GM21619 (cell line): ENCODE measurements around the gene LEO1.

Experiments
- ATAC-seq: cut with Tn5 transposase; IDR thresholded peaks from one replicate; pipeline ENCODE4 v1.9.1; 2021; ENCODE audit not compliant: unreplicated experiment

LEO1 gene

DNA sequence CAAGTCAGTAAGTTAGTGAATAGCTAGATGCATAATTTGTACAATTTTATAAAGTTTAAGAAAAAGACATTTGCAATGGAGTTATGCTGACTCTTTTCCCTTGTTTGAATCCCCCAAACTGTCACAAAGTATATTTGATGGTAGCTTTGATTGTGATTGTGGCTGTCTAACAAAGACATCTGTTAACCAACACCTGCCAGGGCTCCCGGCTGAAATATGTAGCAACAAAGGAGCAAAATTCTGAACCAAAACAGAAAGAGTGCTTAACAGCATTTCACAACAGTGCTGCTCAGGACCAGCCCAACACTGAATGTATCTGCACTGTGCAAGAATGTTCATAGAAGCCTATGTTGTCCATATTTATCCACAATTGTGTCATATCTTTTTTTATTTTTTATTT is 39.4 kb downstream of the LEO1 start:
- ATAC-seq: no peak

DNA sequence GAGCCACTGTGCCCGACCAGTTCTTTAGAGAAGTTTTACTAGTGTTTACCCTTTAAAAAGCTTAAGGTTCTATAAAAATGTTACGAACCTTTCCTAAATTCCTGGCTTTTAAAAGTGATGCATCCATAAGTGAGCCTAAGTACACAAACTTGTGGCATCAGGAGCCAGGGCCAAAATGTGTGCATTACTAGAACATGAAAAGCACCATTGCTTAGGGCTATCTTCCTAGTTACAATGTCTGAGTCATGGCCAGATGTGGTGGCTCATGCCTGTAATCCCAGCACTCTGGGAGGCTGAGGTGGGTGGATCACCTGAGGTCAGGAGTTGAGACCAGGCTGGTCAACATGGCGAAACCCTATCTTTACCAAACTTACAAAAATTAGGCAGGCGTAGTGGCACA is 39.9 kb downstream of the LEO1 start:
- ATAC-seq: no peak

DNA sequence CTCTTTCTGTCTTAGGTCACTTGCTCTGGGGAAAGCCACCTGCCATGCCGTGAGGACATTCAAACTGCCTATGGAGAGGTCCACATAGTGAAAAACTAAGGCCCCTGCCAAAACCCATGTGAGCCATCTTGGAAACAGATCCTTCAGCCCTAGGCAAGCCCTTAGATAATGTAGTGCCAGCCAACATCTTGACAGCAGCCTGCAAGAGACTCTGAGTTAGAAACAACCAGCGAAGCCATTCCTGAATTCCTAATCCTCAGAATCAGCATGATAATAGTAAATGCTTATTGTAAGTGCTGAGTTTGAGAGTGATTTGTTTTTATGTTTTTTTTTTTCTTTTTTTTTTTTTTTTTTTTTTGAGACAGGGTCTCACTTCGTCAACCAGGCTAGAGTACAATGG is 40.6 kb downstream of the LEO1 start:
- ATAC-seq: no peak

DNA sequence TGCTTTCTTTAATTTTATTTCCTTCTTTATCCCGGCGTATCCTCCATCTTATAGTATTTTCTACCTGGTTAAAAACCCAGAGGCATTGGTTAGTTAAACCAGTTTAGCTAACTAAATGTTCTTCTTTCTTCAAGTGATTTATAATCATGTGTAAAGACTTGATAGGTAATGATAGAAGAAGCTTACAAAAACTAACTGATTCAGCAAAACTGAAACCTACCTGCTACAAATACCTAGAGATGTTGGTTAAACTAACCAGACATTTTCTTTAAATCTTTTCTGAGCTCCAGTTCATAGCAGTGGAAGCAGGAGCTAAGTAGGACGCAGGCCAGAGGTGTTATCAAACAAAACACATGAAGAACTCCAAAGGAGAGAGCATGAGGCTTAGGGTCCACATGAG is 44.8 kb downstream of the LEO1 start:
- ATAC-seq: no peak

DNA sequence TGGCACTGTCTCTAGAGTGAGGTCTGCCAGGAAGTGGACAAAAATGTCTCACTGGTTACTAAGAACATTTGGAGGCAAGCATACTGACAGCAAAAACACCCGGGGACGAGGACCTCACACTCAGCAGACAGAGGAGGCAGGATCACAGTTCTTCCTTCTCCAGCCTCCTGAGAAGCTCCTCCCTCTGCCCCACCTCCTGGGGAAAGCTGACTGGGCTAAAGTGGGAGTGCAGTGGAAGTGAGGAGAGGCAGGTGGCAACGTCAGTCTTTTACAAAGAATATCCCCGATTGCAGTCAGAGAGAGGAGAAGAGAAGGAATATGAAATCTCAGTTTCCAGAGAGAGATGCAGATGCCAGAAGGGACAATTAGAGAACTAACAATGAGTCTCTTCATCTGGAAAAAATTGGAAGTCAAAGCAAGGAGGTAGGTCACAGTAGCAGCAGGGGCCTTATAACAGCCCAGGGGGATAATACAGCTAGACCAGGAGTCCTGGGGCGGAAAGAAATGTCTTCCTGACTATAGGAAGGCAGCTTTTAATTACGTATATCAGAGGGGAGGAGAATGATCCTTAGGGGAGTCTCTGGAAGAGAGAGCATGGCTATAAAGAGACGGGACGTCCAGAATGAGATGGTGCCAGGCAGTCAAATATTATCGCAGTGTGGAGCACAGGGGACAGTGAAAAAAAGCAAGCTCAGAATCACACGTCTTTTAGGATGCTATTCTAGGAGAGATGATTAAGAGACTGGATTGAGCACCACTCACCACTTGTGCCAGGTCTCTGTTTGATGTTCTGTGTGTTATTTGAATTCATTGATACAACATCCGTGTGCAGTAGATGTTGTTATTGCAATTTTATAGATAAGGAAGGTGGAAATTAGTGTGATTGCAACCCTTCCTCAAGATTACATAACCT is 47.2 kb downstream of the LEO1 start:
- no peak for ATAC-seq

DNA sequence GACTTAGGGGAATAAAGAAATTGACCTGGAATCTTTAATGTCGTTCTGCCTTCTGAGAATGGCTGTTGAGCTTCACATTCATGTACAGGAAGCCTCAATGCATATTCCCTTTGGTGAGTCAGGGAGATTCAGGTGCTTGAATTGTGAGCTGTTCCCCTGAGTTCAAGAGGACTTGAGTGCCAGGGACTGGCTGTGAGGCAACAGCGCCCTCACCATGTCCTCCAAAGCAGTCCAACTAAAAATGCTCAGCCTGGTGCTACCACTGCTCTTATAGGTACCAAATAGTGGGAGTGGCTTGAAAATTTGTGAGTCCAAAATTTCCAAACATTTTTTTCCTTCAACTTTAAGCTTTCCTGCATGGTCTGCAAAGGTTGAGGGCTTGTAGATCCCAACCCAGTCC is 54.1 kb downstream of the LEO1 start:
- ATAC-seq: no peak

DNA sequence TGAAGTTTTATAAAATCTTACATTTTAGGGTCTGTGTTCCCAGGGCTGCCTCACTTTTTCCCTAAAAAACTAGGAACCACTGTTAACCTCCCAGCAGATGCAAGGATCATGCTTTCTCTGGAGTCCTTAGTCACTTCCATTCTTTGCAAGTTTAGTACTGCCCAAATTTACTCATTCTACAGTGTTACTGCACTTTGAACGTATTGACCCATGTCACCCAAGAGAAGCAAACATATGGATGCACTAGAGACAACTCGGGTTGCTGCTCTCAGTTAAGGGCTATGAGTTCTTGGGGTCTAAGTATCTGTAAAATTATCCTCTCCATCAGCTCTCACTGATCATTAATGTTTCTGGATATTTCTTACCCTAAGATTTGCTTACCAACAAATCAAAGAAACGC is 59.0 kb downstream of the LEO1 start:
- ATAC-seq: no peak

DNA sequence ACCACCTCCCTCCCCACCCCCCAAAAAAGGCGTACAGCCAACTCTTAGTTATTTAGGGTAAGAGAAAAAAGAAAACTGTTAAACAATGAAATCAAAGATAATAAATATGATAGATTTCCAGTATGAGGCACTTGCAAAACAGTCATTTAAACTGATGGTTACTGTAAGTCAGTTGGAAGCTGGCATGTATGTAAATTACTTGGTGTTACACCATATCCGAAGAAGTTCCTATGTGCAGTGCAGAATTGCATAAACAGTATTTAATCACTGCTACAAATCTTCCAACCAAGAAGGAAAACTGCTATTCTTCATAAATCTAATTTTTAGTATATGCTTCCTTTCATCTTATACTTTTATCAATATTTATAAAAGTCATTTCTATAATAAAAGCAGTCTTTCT is 62.0 kb downstream of the LEO1 start:
- no peak for ATAC-seq

DNA sequence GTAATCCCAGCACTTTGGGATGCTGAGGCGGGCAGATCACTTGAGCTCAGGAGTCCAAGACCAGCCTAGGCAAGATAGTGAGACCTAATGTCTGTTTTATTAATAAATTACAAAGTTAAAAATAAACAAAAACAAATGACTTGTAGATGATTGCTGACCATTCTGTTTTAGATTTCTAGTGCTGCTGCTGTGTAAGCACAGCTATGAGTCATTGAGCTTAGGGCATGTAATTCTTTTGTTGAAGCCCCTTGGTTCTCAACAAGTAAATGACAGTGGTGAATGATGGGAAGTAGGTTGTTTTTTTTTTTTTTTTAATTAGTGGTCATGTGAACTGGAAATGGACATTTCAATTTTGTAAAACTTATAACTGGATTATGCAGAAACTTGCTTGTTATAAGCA is 63.3 kb downstream of the LEO1 start:
- no peak for ATAC-seq

DNA sequence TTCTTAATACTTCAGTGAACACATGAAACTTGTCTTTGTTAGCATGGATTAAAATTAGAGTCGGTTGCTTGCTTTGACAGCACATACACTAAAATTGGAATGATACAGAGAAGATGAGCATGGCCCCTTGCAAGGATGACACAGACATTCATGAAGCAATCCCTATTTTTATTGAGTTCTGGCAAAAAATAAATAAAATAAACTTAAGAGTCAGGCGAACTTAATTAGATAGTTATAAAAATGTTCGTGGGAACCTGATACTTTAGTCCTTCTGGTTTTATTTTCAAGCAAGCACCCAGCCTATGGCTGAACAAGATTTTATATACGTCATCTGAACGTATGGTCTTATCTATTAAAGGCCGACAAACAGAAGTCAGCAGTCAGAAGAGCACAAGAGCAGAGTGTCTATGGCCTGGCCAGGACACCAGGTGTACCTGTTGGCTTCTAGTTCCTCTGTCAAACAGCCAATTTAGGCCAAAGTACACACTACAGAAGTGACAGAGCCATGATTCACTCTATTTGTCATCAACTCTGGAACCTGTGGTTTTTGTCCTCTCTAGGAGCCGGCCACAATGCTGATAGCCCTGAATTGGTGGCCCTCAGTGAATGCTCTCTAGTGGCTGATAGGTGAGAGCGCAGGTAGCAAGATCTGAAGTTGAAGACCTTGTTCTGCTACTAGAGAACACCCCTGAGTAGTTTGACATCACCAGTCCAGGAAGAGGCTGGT is 64.3 kb downstream of the LEO1 start:
- ATAC-seq: no peak

DNA sequence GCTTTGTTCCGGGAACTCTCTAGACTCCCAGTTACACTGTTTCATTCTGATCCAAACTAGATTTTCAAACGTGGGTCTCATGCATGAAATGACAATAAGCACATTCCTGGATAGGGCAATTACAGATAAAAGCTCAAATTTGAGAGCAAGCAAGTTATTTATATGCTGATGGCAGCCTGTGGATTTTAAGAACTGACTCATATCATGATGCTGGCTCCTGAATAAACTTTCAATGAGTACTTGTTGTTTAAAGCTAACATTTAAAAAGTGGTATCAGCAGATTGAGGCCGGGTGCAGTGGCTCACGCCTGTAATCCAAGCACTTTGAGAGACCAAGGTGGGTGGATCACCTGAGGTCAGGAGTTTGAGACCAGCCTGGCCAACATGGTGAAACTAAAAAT is 66.6 kb downstream of the LEO1 start:
- ATAC-seq: no peak

DNA sequence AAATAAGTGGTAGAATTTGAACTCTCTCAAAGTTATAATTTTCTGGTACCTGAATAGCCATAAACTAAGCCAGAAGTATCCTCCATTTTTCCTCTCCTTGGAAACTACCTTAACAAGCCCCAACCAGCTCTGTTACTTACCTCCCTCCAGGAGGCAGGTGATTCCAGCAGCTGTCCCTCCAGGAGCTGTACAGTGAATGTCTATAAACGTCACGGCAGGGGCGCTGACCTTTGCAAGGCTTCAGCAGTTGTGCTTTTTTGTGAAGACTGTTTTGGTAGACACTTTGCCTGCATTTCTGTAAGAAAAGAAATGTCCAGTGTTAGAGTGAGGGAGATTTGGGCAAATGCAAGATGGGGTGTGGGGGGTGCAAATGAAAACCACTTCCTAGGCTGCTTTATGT is 67.2 kb downstream of the LEO1 start:
- no peak for ATAC-seq

DNA sequence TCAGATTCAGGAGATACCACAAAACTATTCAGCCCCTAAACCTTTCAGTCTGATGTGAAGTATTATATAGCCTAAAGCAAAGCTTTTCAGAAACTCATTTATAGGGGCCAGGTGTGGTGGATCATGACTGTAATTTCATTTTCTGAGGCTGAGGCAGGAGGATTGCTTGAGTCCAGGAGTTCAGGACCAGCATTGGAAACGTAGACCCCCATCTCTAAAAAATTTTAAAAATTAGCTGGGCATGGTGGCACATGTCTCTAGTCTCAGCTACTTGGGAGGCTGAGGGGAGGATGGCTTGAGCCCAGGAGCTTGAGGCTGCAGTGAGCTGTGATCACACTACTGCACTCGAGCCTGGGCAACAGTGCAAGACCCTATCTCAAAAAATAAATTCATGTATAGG is 82.1 kb downstream of the LEO1 start:
- no peak for ATAC-seq

DNA sequence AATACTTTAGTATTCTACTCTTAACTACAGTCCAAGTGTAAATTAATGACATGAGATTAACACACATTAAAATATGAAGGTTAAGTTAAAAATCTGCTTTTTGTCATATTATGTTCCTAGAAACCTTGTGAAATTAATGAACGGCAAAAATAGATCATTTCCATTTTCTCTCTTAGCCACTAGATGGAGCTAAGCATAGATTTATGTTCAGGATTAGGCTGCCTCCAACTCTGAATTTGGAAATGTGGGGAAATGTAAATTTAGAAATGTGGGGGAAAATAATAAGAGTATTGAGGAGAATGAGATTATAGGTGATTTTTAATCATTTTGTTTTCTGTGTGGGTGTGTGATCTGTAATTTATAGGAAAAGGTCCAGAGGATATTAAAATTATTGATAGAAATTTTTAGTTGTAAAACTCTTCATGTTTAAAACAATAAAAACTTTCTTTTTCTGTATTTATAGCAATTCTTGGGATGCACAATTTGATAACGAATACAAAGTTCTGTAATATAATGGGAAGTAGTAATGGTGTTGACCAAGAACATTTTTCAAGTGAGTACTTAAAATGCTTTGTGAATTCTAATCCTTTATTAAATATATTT is 82.9 kb downstream of the LEO1 start:
- no peak for ATAC-seq
